Fibroblast of upper back skin (primary cell): Measurements from ENCODE around the gene CANX.

Experiments used
- DNase-seq: peaks from one replicate; pipeline ENCODE4 v3.0.0-alpha.2; 2013

Gene CANX

DNA sequence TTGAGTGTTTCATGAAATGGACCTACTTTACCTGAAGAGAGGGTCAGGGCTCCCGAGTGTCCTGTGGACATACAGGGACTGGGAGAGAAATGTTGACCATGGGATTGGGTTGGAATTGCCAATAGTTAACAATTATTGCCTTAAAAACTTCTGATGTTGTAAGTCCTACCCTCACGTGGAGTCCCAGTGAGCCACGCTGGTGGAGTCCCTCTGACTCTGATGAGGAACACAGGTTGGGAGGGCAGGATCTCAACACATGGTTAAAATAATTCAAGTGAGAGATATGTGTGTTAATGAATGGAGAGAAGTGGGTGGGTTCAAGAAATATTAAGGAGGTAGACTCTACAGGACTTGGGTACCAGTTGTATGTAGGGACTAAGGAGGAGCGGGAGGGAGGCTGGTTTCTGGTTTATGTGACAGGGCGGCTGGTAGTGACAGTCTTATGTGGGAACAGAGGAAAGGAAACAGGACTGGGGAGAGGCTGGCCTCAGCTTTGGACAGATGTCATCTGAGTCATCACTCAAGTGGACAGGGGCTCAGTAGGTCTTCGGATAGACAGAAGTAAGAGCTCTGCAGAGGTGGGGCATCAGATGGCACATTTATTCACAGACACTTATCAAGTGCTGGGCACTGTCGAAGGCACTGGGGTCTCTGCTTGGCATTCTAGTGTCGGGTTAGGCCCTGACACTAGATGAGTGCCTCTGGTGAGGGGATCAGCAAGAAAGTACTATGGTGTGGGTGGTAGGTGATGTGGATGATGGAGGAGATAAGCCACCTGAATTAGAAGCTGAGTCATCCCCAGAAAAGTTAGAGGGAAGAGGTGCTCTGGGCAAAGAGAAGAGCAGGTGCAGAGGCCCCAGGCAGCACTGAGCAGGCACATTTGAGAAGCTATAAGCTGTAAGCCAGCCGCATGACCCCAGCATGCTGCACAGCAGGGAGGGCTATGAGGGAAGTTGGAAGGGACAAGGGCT lies 61.1 kb downstream of the CANX start:
- DNase-seq = no peak

DNA sequence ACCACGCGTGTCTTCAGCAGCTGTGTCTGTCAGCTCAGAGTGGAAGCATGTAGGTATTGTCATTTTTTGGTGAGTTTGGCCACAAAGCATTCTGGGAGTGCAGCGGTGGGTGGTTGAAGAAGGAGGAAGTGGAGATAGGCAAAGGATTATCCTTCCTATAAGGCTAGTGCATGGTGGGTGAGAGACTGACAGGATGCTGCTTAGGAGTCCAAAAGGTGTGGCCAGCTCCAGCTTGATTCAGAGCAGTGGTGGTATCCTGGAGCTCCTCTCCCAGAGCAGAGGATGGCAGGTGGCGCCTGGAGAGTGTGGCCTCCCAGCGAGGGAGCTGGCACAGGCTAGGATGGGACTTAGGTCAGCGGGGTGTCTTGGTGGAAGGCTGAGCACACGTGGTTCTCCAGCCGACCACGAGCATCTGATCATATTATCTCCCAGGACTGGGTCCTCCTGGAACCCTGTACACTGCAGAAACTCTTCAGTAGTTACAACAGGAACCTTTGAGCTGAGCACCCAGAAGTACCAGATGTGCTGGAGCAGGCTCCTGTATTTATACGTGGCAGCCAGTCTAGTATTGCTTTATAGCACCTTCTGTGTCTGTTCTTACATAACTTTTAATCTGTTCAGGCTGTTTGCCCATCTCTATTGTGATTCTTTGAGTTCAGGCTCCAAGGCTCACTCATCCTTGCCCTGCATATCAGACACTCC lies 63.5 kb downstream of the CANX start:
- peak; percentile 54 for DNase-seq

DNA sequence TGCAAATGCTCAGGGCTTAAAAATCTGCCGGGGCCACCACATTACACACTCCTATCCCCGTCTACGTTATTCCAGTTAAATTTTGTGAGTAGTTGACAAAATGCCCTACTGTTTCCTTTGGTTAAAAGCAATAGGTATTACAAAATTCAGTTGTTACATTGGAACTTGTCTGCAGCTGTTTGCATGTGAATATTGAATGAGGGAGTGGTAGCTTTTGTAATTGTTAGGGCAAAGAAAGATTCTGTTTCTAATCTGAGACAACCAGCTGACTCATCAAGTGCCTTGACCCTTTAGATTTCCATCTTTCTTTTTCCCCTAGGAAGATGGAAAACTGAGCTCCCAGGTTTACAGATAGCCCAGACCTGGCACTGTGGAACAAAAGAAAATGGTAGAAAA lies 64.0 kb downstream of the CANX start:
- peak; percentile 57 for DNase-seq

DNA sequence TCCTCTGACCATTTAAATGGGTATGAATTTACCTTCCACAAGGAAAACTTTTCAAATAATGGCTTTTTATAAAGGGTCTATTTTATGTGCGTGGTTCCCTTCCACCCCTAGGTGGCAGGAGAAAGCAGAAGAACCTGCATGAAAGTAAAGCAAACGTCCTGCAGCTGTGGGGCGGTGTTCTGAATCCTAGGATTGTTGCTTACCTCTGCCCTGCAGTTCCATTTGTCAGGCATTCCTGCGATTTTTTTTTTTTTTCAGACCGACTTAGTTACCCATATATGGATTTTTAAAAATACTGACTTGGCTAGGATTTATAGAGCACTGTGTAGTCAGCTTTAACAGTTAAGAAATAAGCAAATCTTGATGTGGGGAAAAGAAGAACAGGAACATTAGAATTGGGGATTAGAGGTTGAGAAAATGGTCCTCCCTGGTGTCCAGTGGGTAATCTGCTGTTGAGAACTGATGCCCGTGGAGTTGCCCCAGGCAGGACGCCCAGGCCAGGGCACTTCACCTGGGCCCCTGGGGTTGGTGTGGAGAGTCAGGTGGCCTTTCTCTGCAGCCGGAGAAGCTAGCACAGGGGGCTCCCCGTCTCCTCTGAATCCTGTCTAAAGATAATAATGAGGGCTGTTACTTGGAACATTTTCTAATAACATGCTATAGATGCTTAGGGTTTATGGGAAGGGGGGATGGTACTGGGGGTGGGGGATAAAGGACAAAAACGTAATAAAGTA lies 64.6 kb downstream of the CANX start:
- peak; percentile 86 for DNase-seq

DNA sequence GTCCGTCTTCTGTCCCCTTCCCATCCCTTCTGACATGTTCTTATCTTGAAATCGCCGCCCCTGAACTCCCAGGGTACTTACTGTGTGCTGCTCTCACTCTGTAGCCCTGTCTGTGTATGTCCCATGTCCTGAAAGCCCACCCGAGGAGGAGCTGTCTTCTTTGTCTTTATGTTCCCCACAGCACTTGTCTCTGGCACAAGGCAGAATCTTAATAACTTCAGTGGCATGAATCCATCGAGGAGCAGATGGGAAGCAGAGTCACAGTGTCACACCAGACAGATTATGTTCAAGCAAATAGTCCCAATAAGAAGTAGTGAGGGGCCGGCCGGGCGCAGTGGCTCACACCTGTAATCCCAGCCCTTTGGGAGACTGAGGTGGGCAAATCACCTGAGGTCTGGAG lies 65.3 kb downstream of the CANX start:
- DNase-seq = no peak

GRCh38 chr5:179765400-179765799 lies 66.6 kb downstream of the CANX start:
- peak; percentile 86 for DNase-seq

DNA sequence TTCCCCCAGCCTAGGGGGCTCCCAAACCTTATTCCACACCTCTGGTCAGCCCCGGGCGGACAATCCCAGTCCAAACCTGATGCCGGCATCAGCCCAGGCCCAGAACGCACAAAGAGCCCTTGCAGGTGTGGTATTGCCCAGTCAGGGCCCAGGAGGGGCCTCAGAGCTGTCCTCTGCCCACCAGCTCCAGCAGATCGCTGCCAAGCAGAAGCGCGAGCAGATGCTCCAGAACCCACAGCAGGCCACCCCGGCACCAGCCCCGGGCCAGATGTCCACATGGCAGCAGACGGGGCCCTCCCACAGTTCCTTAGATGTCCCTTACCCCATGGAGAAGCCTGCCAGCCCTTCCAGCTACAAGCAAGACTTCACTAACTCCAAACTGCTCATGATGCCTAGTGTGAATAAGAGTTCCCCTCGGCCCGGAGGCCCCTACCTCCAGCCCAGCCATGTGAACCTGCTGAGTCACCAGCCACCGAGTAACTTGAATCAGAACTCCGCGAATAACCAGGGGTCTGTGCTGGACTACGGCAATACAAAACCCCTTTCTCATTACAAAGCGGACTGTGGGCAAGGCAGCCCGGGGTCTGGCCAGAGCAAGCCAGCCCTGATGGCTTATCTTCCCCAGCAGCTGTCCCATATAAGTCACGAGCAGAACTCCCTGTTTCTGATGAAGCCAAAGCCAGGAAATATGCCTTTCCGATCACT lies 67.4 kb downstream of the CANX start:
- peak; percentile 38 for DNase-seq

DNA sequence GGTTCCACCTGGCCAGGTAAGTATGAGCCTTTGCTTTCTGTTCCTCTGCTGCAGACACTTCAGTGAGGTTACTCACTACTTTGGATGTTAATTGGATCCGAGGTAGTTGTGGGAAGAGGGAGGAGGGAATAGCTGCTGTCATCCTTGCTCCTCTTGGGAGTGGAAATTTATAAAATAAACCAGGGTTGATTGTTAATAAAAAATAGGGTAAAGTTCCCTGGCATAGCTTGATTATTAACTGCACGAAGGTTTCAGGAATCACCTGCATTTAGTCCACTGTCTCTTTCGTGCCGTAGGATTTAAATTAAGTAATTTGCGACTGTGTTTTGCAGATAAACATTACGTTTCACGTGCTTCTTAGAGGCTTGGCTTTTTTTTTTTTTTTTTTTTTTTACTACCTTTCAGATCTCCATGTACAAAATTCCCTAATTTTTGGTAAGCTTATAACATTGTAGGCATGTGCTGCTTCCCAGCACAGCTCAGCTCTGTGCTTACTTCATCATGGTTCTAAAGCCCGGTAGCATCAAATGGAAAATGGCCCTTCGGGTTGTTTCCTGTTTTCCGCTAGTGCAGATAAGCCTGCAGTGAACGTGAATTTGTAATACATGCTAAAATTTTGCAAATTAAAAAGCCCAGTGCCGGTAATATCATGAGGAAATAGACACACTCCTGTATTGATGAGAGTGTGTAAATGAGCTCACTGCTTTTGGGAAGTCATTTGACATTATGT lies 68.1 kb downstream of the CANX start:
- no peak for DNase-seq

- no peak for DNase-seq
Observed at GRCh38 chr5:179767496-179768100, 68.8 kb downstream of the CANX start.

DNA sequence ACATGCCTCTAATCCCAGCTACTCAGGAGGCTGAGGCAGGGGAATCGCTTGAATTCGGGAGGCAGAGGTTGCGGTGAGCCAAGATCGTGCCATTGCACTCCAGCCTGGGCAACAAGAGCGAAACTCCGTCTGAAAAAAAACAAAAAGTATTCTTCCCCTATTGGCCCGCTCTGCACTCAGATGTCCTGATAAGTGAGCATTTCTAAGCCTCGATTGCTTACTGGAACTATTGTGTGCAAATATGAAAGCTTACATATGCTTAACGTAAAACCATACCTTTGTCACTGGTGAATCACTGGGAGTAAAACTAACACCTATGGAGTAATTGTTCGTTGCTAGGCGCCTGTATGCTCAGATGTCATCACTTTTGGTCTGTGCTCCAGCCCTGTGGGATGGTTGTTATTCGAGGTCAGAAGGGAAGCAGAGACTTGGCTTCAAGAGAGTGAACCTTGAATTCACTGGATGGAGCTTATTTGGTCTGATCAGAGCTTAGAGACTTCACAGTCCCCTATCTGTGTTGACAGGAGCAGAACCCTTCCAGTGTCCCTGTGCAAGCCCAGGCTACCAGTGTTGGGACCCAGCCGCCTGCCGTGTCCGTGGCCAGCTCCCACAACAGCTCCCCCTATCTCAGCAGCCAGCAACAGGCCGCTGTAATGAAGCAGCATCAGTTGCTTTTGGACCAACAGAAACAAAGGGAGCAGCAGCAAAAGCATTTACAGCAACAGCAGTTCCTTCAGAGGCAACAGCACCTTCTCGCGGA lies 69.7 kb downstream of the CANX start:
- DNase-seq = no peak

GRCh38 chr5:179769271-179769670 lies 70.5 kb downstream of the CANX start:
- DNase-seq = no peak

GRCh38 chr5:179769796-179770195 lies 71.0 kb downstream of the CANX start:
- DNase-seq = no peak

GRCh38 chr5:179771311-179771895 lies 72.6 kb downstream of the CANX start:
- no peak for DNase-seq

GRCh38 chr5:179772351-179772750 lies 73.6 kb downstream of the CANX start:
- no peak for DNase-seq

- no peak for DNase-seq
Observed at GRCh38 chr5:179773686-179774040, 74.9 kb downstream of the CANX start.

DNA sequence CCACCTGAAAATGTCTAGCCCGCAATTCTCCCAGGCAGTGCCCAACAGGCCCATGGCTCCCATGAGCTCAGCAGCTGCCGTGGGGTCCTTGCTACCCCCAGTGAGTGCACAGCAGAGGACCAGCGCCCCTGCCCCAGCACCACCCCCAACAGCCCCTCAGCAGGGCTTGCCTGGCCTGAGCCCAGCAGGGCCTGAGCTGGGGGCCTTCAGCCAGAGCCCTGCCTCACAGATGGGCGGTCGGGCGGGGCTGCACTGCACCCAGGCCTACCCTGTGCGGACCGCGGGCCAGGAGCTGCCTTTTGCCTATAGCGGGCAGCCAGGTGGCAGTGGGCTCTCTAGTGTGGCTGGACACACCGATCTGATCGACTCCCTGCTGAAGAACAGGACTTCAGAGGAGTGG lies 75.7 kb downstream of the CANX start:
- no peak for DNase-seq

- no peak for DNase-seq
Observed at GRCh38 chr5:179776411-179776938, 77.7 kb downstream of the CANX start.

DNA sequence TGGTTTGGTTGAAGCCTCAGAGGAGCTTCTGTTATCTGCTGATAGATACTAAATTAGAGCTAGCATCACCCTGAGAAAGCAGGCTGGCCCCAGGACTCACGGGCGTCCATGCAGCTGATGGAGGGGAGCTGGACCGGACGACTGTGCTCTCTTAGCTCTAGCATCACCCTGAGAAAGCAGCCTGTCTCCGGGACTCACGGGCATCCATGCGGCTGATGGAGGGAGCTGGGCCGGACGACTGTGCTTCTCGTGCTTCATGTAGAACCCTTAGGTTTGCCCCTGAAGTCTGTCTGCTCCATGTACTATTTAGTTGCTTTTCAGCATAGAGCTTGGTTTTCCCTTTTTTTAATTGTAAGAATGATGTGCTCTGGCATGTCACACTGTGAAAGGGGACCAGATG lies 78.7 kb downstream of the CANX start:
- DNase-seq = no peak

DNA sequence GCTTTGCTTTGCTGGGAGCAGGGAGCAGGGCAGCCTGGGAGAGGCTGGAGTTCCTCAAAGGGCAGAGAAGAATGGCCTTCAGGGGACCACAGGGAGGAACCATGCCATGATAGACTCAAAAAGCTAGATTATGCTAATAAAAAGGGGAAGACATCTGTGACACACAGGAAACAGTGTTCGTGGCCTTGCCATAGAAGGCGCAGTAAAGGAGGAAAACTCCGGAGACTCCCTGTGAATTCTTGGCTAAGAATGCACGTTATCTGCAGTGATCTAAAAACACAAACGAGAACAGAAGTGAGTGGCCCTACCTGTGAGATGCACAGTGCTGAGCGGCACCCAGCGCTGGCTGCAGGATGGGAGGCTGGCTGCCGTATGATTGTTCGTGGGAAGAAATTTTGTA lies 79.1 kb downstream of the CANX start:
- DNase-seq = no peak

DNA sequence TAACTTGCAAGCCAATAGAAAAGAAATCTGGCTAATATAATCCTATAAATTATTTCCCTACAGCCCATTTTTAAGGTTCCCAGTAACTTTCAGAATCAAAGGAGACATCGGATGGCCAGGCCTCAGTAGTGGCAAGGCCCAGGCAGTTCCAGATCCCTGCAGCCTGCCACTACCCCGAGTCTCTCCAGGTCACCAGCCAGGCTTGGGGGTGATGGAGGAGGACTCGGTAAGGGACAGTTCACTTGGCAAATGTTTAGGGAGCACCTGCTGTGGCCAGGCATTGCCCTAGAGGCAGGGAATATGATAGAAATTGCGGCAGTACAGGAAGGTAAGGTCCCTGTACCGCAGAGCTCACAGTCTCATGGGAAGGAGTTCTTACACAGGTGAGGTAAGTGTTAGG lies 79.8 kb downstream of the CANX start:
- no peak for DNase-seq
